ENCODE results near the gene SKA2.
A peak's percentile ranks its signal among the peaks of the same experiment; 100 is the strongest.

The SKA2 gene

DNA sequence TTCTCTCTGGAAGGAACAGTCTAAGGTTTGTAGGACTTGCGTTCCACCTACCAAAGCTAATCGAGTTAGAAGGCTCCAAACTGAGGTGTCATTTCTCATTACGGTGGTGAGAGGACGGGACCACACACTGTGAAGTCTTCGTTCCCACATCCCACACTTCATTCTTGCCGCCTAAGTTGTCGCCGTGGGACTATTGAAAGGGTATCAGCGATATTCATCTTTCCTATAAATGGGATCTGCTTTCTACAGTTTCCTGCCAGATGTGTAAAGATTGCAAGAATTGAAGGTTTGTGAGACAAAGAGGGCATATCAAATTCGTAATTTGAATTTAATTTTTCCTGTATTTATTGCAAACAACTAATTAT is 47.7 kb downstream of the SKA2 start:
- Histone ChIP-seq H3K4me3 (replicated peaks; ENCODE audit: low read depth, low read length) (peak overlapping the region; percentile 90), H3K36me3 (ENCODE audit: control insufficient read depth, insufficient read depth, low read length) (no peaks in the 10 kb centered on the region; the same call in 1 of the 2 replicates), H3K27me3 (replicated peaks; ENCODE audit: control insufficient read depth, insufficient read depth, low read length) (no peaks in the 10 kb centered on the region)
- no peak for DNase-seq (ENCODE audit: extremely low read depth, insufficient read length)
- TF ChIP-seq, protein P1, sequence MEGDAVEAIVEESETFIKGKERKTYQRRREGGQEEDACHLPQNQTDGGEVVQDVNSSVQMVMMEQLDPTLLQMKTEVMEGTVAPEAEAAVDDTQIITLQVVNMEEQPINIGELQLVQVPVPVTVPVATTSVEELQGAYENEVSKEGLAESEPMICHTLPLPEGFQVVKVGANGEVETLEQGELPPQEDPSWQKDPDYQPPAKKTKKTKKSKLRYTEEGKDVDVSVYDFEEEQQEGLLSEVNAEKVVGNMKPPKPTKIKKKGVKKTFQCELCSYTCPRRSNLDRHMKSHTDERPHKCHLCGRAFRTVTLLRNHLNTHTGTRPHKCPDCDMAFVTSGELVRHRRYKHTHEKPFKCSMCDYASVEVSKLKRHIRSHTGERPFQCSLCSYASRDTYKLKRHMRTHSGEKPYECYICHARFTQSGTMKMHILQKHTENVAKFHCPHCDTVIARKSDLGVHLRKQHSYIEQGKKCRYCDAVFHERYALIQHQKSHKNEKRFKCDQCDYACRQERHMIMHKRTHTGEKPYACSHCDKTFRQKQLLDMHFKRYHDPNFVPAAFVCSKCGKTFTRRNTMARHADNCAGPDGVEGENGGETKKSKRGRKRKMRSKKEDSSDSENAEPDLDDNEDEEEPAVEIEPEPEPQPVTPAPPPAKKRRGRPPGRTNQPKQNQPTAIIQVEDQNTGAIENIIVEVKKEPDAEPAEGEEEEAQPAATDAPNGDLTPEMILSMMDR (IDR thresholded peaks at IDR 0.05; ENCODE audit: insufficient read depth, low read length, poor library complexity, severe bottlenecking) = no peak

DNA sequence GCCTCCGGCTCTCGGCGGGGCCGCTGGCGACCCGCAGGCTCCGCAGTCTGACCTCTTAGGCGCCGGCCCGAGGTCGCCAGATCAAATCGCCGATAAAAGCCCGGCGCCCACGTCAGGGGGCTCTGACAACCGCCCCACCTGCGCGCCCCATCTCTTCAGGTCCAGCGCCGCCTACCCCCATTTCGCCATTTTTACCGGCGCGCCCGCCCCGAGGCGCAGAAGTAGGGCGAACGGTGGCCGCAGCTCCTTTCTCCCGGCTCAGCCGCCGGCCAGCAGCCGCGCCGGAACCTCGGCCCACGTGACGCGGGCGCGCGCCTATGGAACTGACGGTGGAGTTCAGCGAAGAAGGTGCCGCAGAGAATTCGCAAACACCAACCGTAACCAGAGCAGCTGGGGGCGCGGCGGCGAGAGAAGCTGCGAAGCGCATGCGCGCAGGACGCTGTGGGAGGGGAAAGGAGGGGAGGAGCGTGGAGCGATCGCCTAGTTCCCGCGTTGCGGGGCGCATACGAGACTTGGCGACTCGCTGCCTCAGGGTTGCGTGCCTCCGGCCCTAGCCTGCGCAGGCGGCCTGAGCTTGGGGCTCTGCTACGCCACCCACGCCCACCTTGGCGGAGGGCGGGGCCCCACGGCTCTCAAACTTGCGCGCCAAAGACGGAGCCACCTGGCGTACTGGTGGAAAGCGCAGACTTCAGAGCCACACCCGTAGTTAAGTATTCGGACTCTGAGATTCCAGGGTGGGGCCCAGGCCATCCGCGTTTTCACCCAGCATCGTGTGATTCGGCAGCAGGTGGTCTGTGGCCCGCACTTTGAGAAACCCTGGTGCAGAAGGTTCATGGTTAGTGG is 48.3 kb downstream of the SKA2 start, which contains the start of gene TRIM37:
Gene TRIM37, minus strand, starts transcription at position 418 of the 843 bp plus-strand sequence. CDS start 419 bp downstream, outside the sequence.
- TF ChIP-seq, protein P1 (IDR thresholded peaks at IDR 0.05; ENCODE audit: insufficient read depth, low read length, poor library complexity, severe bottlenecking) = peak; percentile 25
- DNase-seq (ENCODE audit: extremely low read depth, insufficient read length) = peak; percentile 100
- Histone ChIP-seq H3K27me3 (replicated peaks; ENCODE audit: control insufficient read depth, insufficient read depth, low read length) (no peaks in the 10 kb centered on the region), H3K4me3 (replicated peaks; ENCODE audit: low read depth, low read length) (peak within 1 kb of the TSS; percentile 90), H3K36me3 (ENCODE audit: control insufficient read depth, insufficient read depth, low read length) (no peaks in the 10 kb centered on the region)

DNA sequence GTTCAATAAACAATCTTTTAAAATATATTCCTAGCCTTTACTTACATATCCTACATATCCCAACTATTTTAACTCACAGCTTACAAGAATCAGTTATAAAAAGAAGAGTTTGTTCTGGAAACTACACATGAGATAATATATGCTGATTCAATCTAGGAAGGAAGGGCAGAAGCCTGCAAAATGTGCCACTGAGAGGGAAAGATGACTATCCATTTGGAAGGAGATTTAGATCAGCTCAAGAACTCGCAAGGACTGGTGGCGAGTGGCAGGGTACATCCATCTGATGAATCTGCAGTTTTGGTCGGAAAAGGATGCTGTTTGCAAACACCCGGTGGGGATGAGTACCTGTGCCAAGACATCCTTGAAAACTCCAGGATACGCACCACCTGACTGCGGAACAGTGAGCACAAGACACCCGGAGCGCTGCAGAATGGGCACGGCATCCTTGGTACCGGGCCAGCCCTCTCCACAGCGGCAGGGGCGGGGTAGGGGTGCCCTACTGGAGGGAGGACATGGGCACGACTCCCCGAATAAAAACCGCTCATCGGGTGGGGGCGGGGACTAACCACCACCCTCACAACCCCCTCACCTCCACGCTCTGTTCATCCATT is 49.0 kb downstream of the SKA2 start:
- DNase-seq (ENCODE audit: extremely low read depth, insufficient read length) = no peak
- TF ChIP-seq, protein P1 (IDR thresholded peaks at IDR 0.05; ENCODE audit: insufficient read depth, low read length, poor library complexity, severe bottlenecking) = no peak

DNA sequence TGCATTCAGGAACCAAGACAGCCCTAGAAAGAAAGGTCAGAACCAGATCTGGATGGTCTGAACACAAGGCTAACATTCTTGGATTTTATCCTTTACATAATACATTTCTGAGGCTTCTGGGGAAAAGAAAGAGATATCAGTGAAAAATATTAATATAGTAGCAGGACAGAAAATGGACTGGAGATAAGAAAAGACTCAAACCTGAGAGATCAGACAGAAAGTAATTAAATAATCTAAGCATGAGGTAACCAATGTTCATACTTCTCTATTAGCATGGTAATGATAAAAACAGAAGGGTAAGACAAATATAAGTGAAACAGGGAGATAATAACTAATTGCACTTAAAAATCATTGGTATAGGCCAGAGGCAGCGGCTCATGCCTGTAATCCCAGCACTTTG is 53.8 kb downstream of the SKA2 start:
- TF ChIP-seq, protein P1 (IDR thresholded peaks at IDR 0.05; ENCODE audit: insufficient read depth, low read length, poor library complexity, severe bottlenecking) = no peak
- DNase-seq (ENCODE audit: extremely low read depth, insufficient read length) = no peak
- H3K36me3 ChIP-seq (ENCODE audit: control insufficient read depth, insufficient read depth, low read length) = no peaks in the 10 kb centered on the region; the same call in 1 of the 2 replicates
- H3K27me3 ChIP-seq (replicated peaks; ENCODE audit: control insufficient read depth, insufficient read depth, low read length) = no peaks in the 10 kb centered on the region
- no peak overlapping the region for H3K4me3 ChIP-seq (replicated peaks; ENCODE audit: low read depth, low read length)

More for the DNA sequence above, 49.0 kb downstream of the SKA2 start:
- no peaks in the 10 kb centered on the region for H3K36me3 ChIP-seq (ENCODE audit: control insufficient read depth, insufficient read depth, low read length)
- H3K4me3 ChIP-seq (replicated peaks; ENCODE audit: low read depth, low read length) = peak overlapping the region; percentile 90
- H3K27me3 ChIP-seq (replicated peaks; ENCODE audit: control insufficient read depth, insufficient read depth, low read length) = no peaks in the 10 kb centered on the region

DNA sequence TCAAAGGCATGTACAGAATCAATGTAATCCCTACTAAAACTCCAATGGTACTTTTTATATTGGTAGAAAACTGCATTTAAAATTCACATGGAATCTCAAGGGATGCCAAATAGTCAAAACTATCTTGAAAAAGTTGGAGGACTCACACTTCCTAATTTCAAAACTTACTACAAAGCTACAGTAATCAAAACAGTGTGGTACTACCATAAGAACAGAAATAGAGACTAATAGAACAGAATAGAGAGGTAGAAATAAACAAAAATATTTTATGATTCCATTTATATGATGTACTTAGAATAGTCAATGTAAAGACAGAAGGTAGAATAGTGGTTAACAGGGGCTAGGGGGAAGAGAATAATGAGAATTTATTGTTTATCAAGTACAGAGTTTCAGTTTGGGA is 57.1 kb downstream of the SKA2 start:
- TF ChIP-seq, protein P1 (IDR thresholded peaks at IDR 0.05; ENCODE audit: insufficient read depth, low read length, poor library complexity, severe bottlenecking) = no peak
- Histone ChIP-seq H3K4me3 (replicated peaks; ENCODE audit: low read depth, low read length) (no peak overlapping the region), H3K27me3 (replicated peaks; ENCODE audit: control insufficient read depth, insufficient read depth, low read length) (no peaks in the 10 kb centered on the region), H3K36me3 (ENCODE audit: control insufficient read depth, insufficient read depth, low read length) (no peaks in the 10 kb centered on the region; the same call in 1 of the 2 replicates)
- no peak for DNase-seq (ENCODE audit: extremely low read depth, insufficient read length)
